T-helper 2 cell (primary cell): ENCODE measurements around the gene CLTC.
"Not testable (repeated sequence)": the region's sequence is repeated elsewhere in the genome, so short reads cannot be mapped to it uniquely, and the experiment has no call there.

ENCODE experiments used
- DNase-seq, 5 experiments: peaks; one replicate each; pipeline versions ENCODE4 v3.0.0 to v3.0.0-alpha.2; 2012 to 2022

The CLTC gene

GRCh38 chr17:59634632-59635541 is 15.2 kb downstream of the CLTC start:
- DNase-seq = peak in 1 of 5 experiments; percentile 32

DNA sequence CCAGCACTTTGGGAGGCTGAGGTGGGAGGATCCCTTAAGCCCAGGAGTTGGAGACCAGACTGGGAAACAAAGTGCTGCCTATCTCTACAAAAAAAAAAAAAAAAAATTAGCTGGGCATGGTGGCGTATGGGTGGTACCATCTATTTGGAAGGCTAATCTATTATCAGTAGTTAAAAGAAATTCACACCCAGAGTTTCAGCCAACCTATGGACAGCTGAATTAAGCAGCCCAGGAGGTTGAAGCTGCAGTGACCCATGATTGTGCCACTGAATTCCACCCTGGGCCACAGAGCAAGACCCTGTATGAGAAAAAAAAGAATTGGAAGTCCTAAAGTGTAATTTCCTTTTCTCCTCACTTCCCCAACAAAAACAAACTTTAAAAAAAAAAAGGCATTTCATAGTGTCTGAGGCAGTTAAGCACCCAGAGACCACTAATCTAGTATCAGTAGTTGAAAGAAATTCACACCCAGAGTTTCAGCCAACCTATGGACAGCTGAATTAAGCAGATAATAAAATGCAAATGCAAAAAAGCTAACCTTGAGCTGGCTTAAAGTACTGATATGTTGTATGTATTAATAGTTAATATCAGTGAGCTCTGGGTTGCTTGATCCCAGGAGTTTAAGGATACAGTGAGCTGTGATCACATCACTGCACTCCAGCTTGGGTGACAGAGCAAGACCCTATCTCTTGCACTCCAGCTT is 18.1 kb downstream of the CLTC start:
- DNase-seq = no peak

- DNase-seq = no peak
Measured at GRCh38 chr17:59638553-59638952, 18.9 kb downstream of the CLTC start.

GRCh38 chr17:59641799-59642484 is 22.2 kb downstream of the CLTC start:
- peak in 2 of 5 experiments; percentile 16 to 85 for DNase-seq

GRCh38 chr17:59642565-59642964 is 22.9 kb downstream of the CLTC start:
- no peak for DNase-seq

DNA sequence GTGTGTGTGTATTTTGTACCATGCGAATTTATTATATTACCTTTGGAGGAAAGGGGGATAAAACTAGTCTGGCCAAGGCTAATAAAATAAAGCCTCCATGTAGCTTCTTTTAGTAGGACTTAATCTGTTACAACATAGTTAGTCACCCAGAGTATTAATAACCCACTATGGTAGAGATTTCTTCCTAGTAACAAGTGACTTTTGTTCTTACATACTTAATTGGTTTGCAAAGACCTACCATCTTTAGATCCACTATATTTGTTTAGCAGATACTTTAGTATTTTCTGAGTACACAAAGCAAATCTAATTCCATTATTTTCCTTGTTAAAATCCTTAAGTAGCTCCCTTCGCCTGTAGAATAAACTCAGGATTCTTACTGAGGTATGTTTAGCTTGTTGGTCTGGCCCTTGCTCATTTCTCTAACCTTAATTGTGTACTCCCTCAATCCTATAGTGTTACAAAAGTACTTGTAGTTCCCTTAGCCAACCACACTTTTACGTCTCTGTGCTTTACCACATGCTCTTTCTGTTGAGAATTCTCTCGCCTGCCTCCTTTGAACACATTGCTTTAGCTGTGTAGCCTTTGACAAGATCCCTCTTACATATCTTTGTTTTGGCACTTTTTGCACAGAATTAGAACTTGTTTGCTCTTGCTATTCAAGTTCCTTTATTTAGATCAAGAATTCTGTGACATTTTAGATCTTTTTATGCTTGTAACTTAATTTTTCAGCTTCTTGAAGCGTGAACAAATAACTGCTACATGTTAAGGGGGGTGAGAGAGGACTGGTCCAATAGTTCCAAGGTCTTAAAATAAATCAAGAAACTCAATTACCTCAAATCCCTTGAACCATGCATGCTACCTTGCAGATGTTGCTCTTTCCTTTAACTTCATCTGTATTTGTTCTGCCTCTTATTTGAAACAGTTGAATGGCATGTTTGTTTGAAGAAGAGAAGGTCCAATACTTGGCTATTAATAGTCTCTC is 23.8 kb downstream of the CLTC start:
- peak in 1 of 5 experiments; percentile 14 for DNase-seq

DNA sequence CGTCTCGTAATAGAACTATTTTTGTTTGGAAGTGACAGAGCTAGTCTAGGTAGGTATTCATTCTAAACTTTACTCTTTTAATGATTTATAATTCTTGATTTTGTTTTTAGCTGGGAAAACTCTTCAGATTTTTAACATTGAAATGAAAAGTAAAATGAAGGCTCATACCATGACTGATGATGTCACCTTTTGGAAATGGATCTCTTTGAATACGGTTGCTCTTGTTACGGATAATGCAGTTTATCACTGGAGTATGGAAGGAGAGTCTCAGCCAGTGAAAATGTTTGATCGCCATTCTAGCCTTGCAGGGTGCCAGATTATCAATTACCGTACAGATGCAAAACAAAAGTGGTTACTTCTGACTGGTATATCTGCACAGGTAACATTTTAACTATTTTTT is 27.6 kb downstream of the CLTC start:
- no peak for DNase-seq

DNA sequence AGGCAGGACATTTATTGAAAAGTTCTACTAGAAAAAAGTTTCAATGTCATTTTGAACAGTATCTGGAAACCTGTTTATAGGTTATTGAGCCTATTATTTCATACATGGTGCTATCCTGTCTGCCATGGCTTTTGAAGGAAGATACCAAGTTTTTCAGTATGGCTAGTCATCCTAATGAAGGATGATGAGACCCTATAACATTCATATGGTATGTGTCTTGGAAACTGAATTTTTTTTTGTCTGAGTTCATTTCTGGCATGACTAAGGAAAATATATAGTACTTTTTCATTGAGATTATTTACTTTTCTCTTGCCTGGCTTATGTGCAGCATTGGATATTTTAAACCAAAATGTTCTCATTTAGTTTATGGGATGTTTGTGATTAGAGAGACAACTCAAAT is 30.2 kb downstream of the CLTC start:
- no peak for DNase-seq

DNA sequence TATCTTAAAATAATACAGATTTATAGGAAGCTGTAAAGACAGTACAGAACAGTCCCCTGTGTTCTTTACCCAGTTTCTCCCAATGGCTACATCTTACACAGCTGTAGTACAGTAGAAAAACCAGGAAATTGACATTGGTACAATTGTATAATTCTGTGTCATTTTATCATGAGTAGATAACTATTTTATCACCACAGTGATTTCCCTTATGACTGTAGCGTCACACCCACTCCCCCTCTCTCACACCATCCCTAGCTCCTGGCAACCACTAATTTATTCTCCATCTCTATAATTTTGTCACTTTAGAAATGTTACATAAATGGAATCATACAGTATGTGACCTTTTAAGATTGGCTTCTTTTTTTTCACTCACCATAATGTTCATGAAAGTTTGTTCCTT is 30.9 kb downstream of the CLTC start:
- peak in 1 of 5 experiments; percentile 26 for DNase-seq

GRCh38 chr17:59651346-59651745 is 31.7 kb downstream of the CLTC start:
- DNase-seq = peak in 2 of 5 experiments; percentile 33 to 59

- no peak for DNase-seq
Measured at GRCh38 chr17:59652119-59652518, 32.4 kb downstream of the CLTC start.

GRCh38 chr17:59656624-59657023 is 36.9 kb downstream of the CLTC start:
- DNase-seq = not testable (repeated sequence)

GRCh38 chr17:59666235-59666634 is 46.5 kb downstream of the CLTC start:
- DNase-seq = no peak

DNA sequence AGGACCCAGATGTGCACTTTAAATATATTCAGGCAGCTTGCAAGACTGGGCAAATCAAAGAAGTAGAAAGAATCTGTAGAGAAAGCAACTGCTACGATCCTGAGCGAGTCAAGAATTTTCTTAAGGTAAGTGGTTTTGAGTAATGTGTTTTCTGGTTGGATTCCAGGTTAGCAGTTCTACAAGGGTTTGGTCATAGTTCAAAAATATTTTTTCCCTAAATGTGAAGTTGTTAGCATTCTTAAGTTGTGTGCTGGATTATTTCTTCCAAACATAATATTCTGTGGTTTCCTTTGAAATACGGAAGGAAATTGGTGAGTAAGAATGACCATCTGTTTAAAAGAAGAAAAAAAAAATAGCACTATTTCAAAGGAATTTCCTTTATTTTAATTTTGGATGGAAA is 49.1 kb downstream of the CLTC start:
- no peak for DNase-seq

DNA sequence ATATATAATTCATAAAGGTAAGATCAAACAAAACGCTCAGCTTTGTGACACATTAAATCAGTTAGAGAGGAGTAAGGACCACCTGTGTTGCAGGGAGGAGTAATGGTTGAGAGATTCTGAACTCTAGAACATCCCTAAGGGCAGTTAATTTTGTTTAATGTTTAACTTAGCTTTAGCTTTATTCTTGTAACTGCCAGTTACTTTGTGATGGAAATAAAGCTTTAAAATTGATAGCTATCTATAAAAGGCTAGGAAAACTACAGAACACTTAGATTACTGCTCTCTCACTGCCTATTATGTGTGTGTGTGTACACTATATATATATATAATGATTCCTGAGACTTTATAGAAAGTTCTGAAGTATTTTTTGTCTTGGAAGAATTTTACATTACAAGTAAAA is 49.7 kb downstream of the CLTC start:
- DNase-seq = no peak

GRCh38 chr17:59669944-59670343 is 50.2 kb downstream of the CLTC start:
- DNase-seq = no peak

GRCh38 chr17:59671386-59671785 is 51.7 kb downstream of the CLTC start:
- DNase-seq = no peak

GRCh38 chr17:59675231-59675630 is 55.5 kb downstream of the CLTC start:
- no peak for DNase-seq

- DNase-seq = no peak
Measured at GRCh38 chr17:59676716-59677115, 57.0 kb downstream of the CLTC start.

GRCh38 chr17:59678918-59679317 is 59.2 kb downstream of the CLTC start:
- DNase-seq = no peak

- no peak for DNase-seq
Measured at GRCh38 chr17:59680314-59680713, 60.6 kb downstream of the CLTC start.

- no peak for DNase-seq
Measured at GRCh38 chr17:59683283-59683682, 63.6 kb downstream of the CLTC start.
